Uterus (tissue), 2 donors: ENCODE data around the gene PLXNA4.

ENCODE experiments used
- POLR2A ChIP-seq, 2 donors: fragments of 450-650 bp; IDR thresholded peaks; one replicate each; pipeline ENCODE4 v1.6.1; 2016; ENCODE audit warnings: antibody characterized with exemption in 2 of 2, mild to moderate bottlenecking in 1 of 2, moderate library complexity in 1 of 2
- TF ChIP-seq, protein P1 (sequence below), 4 experiments: fragments of 200-600 bp in 2 of 4; fragments of 450-650 bp in 2 of 4; sonication (generic) in 2 of 4; IDR thresholded peaks; one replicate each; pipeline ENCODE4 v1.5.1; 2016 to 2019; ENCODE audit warnings: antibody characterized with exemption in 4 of 4, mild to moderate bottlenecking in 2 of 4, moderate library complexity in 1 of 4

GRCh38 chr7:132414857-132415256 lies 161.4 kb downstream of the PLXNA4 start:
- TF ChIP-seq, protein P1, sequence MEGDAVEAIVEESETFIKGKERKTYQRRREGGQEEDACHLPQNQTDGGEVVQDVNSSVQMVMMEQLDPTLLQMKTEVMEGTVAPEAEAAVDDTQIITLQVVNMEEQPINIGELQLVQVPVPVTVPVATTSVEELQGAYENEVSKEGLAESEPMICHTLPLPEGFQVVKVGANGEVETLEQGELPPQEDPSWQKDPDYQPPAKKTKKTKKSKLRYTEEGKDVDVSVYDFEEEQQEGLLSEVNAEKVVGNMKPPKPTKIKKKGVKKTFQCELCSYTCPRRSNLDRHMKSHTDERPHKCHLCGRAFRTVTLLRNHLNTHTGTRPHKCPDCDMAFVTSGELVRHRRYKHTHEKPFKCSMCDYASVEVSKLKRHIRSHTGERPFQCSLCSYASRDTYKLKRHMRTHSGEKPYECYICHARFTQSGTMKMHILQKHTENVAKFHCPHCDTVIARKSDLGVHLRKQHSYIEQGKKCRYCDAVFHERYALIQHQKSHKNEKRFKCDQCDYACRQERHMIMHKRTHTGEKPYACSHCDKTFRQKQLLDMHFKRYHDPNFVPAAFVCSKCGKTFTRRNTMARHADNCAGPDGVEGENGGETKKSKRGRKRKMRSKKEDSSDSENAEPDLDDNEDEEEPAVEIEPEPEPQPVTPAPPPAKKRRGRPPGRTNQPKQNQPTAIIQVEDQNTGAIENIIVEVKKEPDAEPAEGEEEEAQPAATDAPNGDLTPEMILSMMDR (IDR thresholded peaks at IDR 0.05): no peak
- no peak for TF ChIP-seq POLR2A (IDR thresholded peaks at IDR 0.05)
